ENCODE measurements around the gene EXOC5.

DNA sequence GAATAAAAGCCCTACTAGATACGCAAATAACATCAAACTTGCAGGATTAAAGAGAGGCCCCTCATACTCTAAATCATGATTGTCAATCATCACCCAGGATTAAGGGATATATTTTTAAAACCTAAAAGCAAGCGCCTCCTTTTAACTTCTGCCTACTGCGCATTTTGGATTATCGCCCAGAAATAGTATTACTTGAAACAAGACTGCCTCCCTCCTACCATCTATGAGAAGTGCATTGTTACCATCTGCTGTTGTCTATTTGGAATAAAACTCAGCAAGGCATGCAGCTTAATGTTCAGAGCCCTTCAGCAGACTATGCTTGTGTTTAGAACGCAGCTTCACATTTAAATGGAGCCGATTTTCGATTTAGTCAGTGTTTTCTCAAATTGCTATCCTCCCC, 79.6 kb downstream of the EXOC5 start:
- TF ChIP-seq, protein P1, sequence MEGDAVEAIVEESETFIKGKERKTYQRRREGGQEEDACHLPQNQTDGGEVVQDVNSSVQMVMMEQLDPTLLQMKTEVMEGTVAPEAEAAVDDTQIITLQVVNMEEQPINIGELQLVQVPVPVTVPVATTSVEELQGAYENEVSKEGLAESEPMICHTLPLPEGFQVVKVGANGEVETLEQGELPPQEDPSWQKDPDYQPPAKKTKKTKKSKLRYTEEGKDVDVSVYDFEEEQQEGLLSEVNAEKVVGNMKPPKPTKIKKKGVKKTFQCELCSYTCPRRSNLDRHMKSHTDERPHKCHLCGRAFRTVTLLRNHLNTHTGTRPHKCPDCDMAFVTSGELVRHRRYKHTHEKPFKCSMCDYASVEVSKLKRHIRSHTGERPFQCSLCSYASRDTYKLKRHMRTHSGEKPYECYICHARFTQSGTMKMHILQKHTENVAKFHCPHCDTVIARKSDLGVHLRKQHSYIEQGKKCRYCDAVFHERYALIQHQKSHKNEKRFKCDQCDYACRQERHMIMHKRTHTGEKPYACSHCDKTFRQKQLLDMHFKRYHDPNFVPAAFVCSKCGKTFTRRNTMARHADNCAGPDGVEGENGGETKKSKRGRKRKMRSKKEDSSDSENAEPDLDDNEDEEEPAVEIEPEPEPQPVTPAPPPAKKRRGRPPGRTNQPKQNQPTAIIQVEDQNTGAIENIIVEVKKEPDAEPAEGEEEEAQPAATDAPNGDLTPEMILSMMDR (IDR thresholded peaks at IDR 0.05 in 8 of 11, conservative IDR thresholded peaks at IDR 0.05 in 3 of 11) = no peak
- TF ChIP-seq POLR2A (IDR thresholded peaks at IDR 0.05) = no peak
